Gastroesophageal sphincter (tissue), 3 donors: ENCODE measurements around the gene RNF227.

ENCODE experiments used
- CTCF ChIP-seq, 4 experiments: fragments of 200-600 bp in 2 of 4; fragments of 450-650 bp in 2 of 4; sonication (generic) in 1 of 4; IDR thresholded peaks; one replicate each; pipeline ENCODE4 v1.5.1; 2017 to 2019; ENCODE audit warnings: antibody characterized with exemption in 4 of 4, mild to moderate bottlenecking in 2 of 4, moderate library complexity in 2 of 4
- EP300 ChIP-seq: sonication (generic); formaldehyde crosslinking; IDR thresholded peaks from one replicate; pipeline ENCODE4 v1.6.1; 2017; ENCODE audit warnings: antibody characterized with exemption, mild to moderate bottlenecking
- POLR2A ChIP-seq, 2 donors: fragments of 450-650 bp; IDR thresholded peaks; one replicate each; pipeline ENCODE4 v1.6.1; 2017; ENCODE audit warnings: antibody characterized with exemption in 2 of 2, mild to moderate bottlenecking in 2 of 2, moderate library complexity in 1 of 2
- POLR2AphosphoS5 ChIP-seq: sonication (generic); formaldehyde crosslinking; IDR thresholded peaks from one replicate; pipeline ENCODE4 v1.6.1; 2017; ENCODE audit warnings: antibody characterized with exemption

GRCh38 chr17:7864995-7865650 lies 51.0 kb downstream of the RNF227 start:
- TF ChIP-seq CTCF (IDR thresholded peaks at IDR 0.05): no peak
- no peak for TF ChIP-seq EP300
- TF ChIP-seq POLR2A (IDR thresholded peaks at IDR 0.05): no peak
- TF ChIP-seq POLR2AphosphoS5: no peak
